ENCODE results near the gene MYZAP. TPM values are rescaled to one million over a fixed set of nuclear protein-coding genes. Genes with fewer than 3 reads are reported as not detected.

MYZAP gene
- total and polyA plus RNA-seq, 7 donors = 2.0 to 24.8 (median 3.6) TPM

DNA sequence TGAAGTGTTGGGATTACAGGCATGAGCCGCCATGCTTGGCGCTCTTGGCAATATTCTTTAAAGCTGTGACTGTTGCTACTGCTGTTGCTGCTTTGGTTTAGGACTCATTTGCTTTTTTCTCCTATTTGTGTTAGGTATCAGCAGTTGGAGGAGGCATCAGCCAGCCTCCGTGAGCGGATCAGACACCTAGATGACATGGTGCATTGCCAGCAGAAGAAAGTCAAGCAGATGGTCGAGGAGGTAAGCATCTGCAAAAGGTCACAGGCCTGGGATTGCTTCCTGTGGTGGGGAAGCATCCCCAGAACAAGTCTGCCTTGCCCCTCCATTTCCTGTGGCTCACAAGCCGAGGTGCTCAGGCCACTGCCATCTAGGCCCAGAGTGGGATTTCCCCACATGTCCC is 47.6 kb downstream of the MYZAP start:
- peaks cover 0 to 3% of the 10 kb centered on the region in 2 donors for H3K36me3 ChIP-seq (ENCODE audit: insufficient read depth in 1 of 2, low read depth in 1 of 2)
- H3K27ac ChIP-seq = no peak overlapping the region
- intact Hi-C loops (cut with DNase I) = loop anchor here in 1 of 2 donors (5.0 to 10.0 kb wide), 2 partner anchors 68 to 75 kb away; partner anchors contain the start of gene POLR2M
- no peaks in the 10 kb centered on the region for H3K27me3 ChIP-seq (ENCODE audit: insufficient read depth in 3 of 3, low read length in 2 of 3)
- peaks cover 15% of the 10 kb centered on the region for H3K4me1 ChIP-seq
- ATAC-seq (no peak), DNase-seq (no peak)
- no peak overlapping the region for H3K4me3 ChIP-seq
- no peaks in the 10 kb centered on the region for H3K9me3 ChIP-seq
- TF ChIP-seq, protein P1, sequence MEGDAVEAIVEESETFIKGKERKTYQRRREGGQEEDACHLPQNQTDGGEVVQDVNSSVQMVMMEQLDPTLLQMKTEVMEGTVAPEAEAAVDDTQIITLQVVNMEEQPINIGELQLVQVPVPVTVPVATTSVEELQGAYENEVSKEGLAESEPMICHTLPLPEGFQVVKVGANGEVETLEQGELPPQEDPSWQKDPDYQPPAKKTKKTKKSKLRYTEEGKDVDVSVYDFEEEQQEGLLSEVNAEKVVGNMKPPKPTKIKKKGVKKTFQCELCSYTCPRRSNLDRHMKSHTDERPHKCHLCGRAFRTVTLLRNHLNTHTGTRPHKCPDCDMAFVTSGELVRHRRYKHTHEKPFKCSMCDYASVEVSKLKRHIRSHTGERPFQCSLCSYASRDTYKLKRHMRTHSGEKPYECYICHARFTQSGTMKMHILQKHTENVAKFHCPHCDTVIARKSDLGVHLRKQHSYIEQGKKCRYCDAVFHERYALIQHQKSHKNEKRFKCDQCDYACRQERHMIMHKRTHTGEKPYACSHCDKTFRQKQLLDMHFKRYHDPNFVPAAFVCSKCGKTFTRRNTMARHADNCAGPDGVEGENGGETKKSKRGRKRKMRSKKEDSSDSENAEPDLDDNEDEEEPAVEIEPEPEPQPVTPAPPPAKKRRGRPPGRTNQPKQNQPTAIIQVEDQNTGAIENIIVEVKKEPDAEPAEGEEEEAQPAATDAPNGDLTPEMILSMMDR (IDR thresholded peaks at IDR 0.05) = no peak
- WGBS, 3 donors = 86 to 92% (median 90%) methylated on average over 6 of the region's 6 CpGs

DNA sequence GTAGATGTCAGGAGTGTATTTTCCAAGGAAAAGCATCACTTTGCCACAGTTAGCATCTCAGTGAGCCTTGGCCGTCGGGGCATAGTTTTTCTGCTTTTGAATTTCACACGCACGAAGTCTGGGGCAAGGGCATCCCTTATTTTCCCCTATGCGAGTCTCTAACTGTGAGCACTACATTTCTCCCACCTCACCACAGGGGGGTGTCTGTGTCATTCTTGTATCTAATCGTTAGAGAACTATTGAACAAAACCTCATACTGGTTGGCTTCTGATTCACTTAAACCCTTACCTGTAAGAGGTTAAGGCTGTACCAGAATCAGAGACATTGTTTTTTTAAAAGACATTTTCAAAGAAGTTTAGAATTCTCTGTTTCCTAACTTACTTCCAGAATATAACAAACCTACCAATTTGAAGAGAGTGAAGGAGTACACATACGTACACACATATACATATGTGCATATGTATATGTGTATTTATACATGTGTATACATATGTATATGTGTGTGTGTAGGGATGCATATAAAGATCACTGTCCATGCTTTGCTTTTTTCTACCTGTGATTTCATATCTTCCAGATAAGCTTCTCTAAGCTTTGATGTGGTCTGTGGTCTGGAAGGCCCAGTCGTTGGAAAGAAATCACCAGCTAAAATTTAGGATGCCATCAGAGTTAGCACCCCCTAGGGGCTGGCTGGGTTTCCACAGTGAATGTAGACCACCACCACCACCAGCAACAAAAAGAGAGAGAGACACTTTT is 49.4 kb downstream of the MYZAP start:
- Histone ChIP-seq H3K4me3 (no peak overlapping the region), H3K27ac (no peak overlapping the region), H3K4me1 (peaks cover under 1% of the 10 kb centered on the region), H3K36me3 (ENCODE audit: insufficient read depth in 1 of 2, low read depth in 1 of 2) (peaks cover 0 to 3% of the 10 kb centered on the region in 2 donors), H3K27me3 (ENCODE audit: insufficient read depth in 3 of 3, low read length in 2 of 3) (no peaks in the 10 kb centered on the region), H3K9me3 (no peaks in the 10 kb centered on the region)
- intact Hi-C loops (cut with DNase I) = loop anchor here in 1 of 2 donors (5.0 kb wide), 1 partner anchor 221 kb away; no protein-coding TSS in a partner anchor
- DNase-seq = no peak
- 57 to 67% (median 63%) methylated on average over 8 of the region's 8 CpGs for WGBS, 3 donors
- peak in 3 of 4 donors; percentile 65 to 82 (median 74) for ATAC-seq
- TF ChIP-seq, protein P1 (IDR thresholded peaks at IDR 0.05) = peak; percentile 38

DNA sequence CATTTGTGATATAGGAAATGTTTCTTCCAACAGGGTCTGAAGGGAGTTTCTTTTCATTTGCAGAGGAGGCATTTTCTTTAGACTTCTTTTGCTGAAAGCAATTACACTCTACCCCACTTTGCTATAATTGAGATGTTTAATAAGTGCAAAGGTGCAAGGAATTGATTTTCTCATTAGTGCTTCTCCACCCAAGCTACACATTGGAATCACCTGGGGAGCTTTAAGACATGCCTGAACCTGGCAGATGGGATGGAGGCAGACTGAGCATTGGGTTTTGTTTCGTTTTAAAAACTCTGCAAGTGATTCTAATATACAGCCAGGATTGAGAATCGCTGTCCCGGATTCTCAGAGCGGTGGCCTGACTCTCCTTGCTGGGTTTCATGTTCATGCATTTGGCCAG is 52.1 kb downstream of the MYZAP start:
- no peaks in the 10 kb centered on the region for H3K36me3 ChIP-seq (ENCODE audit: insufficient read depth in 1 of 2, low read depth in 1 of 2)
- ATAC-seq = no peak
- intact Hi-C loops (cut with DNase I) = loop anchor here in 1 of 2 donors (5.0 kb wide), 1 partner anchor 218 kb away; no protein-coding TSS in a partner anchor

DNA sequence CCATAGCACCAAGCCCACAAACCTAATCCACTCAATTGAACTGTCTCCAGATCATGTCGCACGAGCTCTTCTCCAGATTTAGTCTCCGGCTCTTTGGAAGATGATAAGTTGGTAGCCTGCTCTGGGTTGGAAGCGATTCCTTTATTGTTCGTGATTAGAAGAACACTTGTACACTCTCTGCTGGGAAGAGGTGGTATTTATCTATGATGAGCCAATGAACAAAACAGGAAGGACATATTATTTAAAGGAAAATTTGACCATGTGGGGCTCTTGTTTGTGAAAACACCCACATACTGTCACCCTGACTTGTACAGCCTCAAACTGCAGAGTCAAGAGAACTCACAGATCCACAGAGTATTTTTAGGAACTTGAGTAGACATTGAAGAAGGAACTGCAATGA is 54.4 kb downstream of the MYZAP start:
- Histone ChIP-seq H3K36me3 (ENCODE audit: insufficient read depth in 1 of 2, low read depth in 1 of 2) (no peaks in the 10 kb centered on the region), H3K4me1 (peaks cover 13% of the 10 kb centered on the region), H3K27me3 (ENCODE audit: insufficient read depth in 3 of 3, low read length in 2 of 3) (no peaks in the 10 kb centered on the region), H3K27ac (no peak overlapping the region), H3K9me3 (no peaks in the 10 kb centered on the region), H3K4me3 (no peak overlapping the region)
- ATAC-seq (no peak), DNase-seq (no peak)
- 47 to 74% (median 49%) methylated on average over 5 of the region's 5 CpGs for WGBS, 3 donors
- intact Hi-C loops (cut with DNase I) = no loop called here
- TF ChIP-seq, protein P1 (IDR thresholded peaks at IDR 0.05) = no peak

More for the DNA sequence above, 52.1 kb downstream of the MYZAP start:
- H3K27me3 ChIP-seq (ENCODE audit: insufficient read depth in 3 of 3, low read length in 2 of 3) = no peaks in the 10 kb centered on the region
- 64 to 78% (median 69%) methylated on average over 4 of the region's 4 CpGs for WGBS, 3 donors
- no peak overlapping the region for H3K27ac ChIP-seq
- H3K4me1 ChIP-seq = peaks cover 13% of the 10 kb centered on the region
- DNase-seq = no peak
- no peak overlapping the region for H3K4me3 ChIP-seq
- TF ChIP-seq, protein P1 (IDR thresholded peaks at IDR 0.05) = no peak
- no peaks in the 10 kb centered on the region for H3K9me3 ChIP-seq
